Measurements from ENCODE around the gene PTMA.

Gene PTMA

DNA sequence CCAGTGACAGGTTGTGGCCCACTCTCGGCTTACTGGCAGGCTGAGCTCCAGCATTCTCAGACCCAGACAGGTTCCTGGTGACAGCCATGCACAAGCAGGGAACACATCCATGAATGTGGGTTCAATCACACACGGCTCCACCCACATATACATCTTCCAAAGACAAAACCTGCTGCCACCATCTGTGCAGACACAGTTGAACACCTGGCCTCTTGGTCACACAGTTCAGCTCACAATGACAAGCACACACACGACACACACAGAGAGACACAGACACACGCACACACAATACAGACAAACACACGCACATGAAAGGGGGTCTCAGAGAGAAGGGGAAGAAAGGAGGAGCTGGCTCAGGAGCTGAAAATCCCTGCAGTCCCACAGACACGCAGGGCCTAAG is 32.1 kb upstream of the PTMA start:
- no peak for DNase-seq (ENCODE audit: low spot score)

DNA sequence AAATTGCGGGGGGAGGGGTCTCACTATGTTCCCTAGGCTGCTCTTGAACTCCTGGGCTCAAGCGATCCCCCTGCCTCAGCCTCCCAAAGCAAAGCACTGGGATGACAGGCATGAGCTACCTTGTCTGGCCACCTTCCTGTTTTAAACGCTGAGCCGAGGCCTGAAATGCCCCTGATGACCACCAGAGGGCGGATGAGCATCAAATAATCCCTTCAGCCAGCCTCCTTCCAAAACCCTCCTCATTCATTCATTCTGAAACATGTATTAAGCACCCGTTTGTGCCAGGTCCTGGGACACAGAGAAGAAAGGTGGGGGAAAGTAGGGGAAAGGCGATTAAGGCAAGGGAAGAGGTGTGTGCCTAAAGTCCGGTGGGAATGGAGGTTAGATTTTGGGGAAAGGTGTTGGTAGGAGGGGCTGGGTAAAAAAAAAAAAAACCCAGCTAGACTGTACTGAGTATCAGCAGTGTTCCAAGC is 30.7 kb upstream of the PTMA start:
- peak; percentile 82 for DNase-seq (ENCODE audit: low spot score)

DNA sequence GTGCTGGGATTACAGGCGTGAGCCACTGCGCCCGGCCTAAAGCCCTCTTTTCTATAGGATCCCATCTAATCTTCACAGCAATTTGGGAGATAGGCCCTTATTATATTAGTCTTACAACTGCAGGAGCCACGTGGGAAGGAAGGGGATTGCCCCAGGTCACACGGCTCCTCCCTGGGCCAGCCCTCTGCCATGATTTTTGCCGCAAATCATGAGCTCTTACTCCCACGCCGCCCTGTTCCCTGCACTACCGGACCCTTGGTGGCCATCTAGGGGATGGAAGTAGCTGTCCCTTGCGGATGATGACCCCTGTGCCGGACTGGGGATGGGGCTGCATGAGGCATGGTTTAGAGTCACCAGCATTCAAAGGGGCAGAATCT is 28.4 kb upstream of the PTMA start:
- DNase-seq (ENCODE audit: low spot score): no peak

DNA sequence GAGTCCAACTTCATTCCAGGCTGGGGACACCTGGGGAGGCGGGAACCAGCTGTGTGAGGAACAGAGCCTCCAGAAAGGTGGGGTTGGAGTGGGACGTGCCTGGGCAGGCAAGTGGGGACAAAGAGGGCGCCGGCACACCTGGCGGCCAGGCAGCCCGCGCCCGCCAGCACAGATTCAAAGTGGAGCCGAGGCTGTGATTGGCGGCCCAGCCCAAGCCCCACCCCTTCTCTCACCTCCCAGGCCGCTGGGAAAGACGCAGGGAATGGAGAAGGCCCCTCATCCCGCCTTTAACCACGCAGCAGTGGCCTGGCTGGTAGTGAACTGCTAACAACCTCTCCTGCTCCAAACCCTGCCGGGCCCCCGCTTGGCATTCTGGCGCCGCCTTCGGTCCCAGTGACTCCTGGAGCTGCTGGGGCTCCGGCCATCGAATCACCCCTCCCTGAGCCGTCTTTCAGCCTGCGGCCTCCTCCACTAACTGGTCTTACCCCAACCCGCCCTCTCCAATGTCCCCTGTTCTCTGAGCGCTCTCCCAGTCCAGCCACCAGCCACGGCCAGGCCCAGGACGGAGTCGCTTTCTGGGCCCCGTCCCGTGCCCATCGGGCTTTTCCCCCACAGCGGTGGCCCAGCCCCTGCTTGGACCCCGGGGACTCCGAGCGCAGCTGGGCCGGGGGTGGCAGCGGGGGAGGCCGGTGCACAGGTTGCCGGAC is 27.9 kb upstream of the PTMA start:
- DNase-seq (ENCODE audit: low spot score): no peak

DNA sequence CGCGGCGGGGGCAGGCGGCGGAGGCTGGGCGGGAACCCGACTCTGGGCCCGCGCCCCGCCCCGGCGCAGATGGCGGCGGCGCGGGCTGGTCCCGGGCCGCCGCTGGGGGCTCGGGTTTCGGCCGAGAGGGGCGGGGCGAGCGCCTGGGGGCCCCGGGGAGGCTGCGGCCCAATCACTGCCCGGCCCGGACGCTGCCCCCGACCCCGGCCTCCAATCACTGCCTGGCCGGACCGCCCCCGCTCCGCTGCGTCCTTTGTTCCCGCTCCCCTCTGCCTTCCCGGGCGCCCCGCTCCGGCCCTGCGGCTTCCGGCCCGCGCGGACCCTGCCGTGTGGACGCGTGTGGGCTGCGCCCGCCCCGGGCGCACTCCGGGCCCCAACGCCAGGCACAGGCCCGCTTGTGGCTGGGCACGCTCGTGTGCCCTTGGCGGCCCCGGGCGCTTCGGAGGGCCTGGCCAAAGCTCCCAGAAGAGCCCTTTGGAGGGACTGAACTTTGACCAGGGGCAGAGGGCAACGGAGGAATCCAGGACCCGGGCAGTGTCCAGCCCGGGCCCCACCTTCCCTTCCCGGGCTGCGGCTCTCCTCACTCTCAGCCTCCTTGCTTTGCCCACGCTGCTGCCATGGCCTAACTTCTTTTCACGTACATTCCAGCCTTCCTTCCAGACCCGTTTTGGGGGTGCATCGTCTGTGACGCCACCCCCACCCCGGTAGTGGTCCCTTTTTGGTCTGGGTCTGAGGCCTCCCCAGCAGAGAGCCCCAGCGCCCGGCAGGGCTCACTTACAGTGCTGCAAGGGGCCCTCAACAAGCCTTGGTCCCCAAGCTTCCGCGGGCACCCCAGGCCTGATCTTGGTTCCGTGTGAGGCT is 27.1 kb upstream of the PTMA start:
- no peak for DNase-seq (ENCODE audit: low spot score)

DNA sequence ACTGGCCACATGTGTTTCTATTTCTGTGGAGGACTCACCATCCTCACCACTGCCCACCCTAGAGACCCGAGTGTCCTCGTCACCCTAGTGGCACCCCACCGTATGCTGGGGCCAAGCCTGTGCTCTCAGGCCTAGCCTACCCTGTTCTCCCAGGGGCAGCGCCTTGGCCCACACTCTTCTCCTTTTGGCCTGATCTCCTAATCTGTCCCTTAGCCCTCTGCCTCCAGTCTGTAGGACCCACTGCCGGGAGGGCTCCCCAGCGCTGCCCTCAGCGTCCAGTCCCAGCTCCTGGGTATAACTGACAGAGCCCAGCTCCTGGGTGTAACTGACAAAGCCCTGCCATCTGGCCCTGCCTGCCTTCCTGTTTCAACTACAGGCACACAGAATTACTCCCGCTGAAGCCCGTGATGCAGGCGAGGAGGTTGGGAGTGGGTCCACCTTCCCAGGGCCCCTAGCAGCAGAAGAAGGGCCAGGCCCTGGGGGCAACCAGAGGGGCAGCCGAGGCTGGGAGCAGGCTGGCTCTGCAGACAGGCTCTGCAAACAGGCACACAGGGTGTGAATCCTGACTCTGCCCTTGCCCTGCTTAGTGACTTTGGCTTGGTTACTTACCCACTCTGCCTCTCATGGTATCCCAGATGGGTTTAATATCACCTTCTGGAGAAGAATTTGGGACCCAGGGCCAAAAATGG is 25.6 kb upstream of the PTMA start:
- no peak for DNase-seq (ENCODE audit: low spot score)

DNA sequence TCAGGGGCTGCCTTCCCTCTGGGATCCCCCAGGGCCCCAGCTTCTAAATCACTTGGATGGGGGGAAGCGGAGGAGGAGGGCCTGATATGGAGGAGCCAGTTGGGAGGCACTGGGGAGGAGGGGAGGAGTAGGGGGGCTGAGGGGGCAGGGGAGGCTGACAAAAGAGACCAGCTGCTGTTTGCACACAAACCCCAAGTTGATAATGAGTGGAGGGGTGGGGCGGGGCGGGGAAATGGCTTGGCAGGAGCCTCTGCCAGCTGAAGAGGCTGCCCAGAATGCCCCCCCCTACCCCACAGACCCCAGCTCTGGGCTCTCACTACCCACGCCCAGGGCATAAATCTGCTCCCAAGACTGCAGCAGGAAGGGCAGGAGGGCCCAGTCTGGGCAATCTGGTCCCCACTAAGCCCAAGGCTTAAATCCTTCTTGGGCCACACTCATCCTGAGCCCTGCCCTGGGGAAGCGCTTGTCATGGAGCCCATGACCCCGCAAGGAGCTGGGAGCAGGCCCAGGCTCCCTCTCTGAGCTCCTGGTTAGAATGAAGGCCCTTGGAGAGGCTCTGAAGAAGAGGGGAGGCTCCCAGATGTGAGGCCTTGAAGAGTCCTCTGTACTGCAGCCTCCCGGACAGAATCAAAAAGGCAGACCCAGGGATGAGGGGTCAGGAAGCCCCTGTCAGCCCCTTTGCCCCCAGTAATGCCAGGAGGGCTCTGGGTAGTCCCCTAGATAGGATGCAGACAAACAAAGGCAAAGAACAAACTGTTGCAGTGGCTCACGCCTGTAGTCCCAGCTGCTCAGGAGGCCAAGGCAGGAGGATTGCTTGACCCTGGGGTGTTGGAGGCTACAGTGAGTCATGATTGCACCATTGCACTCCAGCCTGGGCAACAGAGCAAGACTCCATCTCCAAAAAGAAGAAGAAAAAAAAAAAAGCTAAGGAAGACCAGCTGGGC is 24.8 kb upstream of the PTMA start:
- DNase-seq (ENCODE audit: low spot score): no peak

DNA sequence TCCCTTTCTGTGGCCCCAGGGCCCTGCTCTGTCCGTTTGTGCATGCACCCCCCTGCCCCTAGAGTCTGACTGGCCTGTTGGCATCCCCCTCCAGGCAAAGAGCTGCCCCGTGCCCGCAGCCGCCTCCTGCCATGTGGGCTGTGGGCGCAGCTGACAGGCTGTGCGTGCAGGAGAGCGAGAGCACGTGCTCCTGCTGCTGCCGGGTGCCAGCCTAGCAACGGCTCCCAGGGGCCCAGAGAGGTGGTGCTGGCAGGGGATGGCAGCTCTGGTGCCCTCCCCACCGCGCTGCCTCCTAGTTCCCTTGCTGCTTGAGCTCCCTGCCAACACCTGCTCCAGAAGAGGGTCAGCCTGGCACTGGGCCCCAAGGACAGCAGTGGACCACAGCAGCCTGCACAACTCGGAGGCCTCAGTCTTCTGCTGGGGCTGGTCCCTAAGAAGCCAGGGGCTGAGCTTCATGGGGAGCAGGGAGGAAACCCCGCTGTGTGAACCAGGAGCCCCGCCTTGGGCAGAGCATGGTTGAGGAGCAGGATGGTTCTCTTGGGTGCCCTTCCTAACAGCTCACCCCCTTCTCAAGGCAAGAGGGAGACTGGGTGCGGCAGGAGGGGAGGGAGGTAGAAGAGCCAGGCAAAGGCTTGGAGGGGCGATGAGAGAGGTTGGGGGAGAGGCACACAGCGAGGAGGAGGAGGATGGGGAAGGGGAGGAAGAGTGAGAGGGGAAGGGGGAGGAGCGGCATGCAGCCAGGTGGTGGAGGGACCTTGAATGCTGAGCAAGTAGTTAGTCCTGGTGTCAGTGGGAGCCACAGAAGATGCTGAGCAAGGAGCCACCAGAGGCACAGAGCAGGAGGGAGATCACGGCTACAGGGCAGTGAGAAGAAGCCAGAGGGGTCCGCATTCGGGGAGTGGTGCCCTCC is 23.8 kb upstream of the PTMA start:
- DNase-seq (ENCODE audit: low spot score): no peak

DNA sequence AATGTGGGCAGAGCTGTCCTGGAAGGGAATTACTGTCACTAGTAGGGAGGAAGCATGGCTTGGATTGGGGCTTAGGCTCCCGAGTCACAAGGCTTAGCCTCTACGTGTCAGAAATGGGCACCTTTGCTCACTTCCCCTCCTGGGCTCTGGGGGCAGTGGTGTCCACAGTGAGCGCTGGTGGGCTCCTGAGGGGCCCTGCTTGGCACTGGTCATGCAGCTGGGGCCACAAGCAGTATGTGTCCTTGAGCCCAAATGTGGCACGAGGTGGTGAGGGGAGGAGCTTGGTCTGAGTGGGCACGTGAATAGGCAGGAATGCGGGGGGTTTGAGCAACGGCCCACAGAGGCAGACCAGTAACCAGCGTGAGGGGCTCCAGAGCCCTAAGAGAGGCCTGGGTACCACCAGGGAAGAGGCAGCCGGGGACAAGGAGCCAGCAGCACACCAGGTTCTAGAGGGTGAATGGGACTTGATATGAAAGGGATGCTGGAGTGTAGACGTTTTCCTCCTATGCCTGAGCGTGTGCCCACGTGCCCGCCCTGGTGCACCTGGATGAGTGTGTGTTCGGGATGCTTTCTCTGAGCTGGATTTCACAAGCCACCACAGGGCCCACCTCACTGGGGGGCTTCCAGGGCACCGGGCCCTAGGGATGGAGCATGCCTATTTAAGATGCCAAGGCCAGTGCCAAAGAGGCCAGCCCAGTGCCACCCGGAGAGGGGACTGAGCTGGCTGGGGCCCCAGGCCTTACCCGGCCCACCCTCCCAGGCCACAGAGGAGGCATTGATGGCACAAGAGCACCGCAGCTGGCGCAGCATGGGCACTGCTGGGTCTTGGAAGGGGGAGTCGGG is 22.8 kb upstream of the PTMA start:
- DNase-seq (ENCODE audit: low spot score): no peak

DNA sequence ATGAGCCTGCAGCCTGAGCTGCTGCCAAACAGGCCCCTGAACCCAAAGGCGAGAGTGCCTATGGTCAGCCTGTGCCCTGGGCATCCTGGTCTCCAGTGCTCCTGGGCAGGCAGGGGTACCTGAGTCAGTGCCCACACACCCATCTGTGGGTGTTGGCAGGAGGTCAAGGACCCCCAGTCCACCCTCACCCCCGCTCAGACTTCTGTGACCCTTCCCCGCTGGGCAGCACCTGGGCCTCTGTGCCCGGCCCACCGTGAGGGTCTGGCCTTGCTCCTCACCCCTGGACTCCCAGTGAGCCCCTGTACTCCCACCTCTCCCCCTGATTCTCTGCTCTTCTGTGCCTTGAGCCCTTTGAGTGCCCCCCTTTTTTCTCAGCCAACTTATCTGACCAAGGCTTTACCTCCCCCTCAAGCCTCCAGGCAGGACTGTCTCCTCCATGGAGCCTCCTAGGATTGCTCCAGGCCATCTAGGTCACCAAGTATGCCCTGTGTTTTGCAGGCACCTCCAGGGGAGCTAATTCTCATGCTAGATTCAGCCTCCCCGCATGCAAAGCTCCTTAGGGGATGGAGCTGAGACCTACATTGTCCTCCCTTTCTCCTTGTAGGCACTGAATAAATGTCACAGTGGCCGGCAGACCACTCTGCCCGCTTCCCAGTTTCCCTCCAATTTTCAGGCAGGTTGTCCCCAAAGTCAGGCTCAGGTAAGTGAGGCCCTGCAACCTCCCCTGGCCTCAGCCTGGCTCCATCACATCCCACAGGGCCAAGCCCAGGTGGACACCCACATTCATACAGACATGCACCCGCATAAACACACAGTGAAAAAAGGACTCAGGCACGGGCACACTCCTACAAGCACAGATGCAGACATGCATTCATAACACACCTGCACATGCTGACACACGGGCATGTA is 21.9 kb upstream of the PTMA start:
- no peak for DNase-seq (ENCODE audit: low spot score)

DNA sequence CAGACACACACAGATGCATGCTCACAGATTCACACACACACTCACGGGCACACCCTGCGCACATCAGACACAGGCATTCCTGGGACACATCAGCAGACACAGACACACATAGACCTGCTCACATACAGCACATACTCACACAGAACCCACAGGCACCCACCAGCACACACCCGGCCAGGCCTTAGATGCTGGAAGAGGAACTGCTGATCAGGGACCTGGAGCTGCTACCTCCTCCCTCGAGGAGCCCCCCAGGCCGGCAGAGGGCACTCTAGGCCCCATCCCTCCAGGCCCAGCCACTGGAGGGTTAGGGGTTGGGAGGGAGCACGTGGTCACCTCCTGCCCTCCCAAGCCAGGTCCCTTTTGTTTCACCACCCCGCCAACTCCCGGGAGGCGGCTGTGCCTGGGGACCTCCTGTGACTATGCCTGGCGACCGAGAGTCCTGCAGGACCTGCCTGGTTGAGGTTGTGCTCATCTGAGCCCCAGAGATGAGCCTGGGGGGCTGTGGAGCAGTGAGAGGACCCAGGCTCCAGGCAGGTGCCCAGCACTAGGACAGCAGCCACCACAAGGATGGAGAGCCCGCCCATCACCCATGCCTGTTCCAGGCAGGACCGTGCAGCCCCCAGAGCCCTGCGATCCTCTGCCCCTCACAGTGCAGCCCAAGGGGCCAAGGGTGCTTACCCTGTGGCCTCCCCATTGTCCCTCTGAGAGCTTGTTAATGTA is 21.0 kb upstream of the PTMA start:
- DNase-seq (ENCODE audit: low spot score): peak; percentile 67

DNA sequence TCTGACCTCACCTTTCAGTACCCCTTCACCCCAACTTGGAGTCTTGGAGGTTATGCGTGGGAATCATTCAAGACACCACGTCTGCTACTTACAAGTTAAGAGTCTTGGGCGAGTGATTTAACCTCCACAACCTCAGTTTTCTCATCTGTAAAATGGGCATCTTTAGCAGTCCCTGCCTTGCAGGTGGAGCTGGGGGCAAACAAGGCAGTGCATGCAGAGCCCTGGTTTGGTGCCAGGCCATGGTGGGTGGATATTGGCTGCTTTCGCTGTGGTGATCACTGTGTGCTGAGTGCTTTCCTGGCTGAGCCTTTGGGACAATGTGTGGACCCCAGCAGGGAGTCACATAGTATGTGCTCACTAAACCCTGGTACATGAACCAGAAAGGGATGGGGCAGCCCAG is 20.4 kb upstream of the PTMA start:
- DNase-seq (ENCODE audit: low spot score): no peak

DNA sequence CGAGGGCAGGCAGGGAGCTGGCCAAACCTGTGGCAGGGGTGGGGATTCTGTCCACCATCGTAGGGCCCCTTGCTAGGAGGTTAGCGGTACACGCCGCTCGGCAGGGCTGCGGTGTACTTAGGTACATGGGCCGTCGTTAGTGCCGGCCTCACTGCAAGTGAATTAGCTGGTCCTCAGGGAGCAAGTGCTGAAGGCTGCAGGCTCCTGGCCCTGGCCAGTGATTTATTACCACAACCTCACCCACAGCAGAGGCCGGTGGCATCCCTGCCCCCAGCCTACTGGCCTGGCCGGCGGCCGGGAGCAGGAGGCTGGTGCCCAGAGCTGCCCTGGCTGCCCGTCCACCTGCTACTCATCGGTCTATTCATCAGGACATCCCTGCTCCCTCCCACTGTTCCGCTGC is 19.6 kb upstream of the PTMA start:
- DNase-seq (ENCODE audit: low spot score): no peak

DNA sequence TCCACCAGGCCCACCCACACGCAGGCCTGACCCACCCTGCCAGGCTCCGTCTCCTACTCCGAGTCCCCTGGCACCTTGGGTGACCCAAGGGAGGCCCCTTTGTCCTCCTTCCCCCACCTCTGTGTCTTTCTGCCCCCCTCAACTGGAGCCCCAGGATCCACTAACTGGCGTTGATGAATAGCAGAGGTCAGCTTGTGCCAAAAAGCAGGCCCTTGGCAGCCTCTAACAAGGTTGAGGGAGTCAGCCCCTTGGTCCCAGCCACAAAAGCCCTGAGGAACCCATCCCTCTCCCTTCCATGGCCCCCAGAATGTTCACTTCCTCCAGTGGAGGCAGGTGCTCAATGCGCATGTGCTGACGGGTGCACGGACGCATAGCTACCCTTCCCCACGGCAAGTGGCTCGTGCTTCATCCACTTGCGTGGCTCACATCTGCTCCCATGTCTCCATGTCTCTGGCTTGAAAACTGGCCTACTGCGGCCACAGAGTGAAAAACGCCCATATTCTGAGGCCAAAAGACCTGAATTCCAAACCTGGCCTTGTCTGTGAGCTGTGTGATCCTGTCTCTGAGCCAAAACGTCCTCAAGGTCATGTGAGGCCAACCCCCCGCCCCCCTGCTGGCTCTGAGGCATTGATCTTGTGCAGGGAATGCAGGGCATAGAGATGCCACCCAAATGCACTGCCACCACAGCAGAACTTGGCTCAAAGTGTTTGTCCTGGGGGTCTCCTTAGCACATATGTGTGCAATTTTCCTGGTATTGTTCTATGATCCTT is 19.0 kb upstream of the PTMA start:
- no peak for DNase-seq (ENCODE audit: low spot score)

DNA sequence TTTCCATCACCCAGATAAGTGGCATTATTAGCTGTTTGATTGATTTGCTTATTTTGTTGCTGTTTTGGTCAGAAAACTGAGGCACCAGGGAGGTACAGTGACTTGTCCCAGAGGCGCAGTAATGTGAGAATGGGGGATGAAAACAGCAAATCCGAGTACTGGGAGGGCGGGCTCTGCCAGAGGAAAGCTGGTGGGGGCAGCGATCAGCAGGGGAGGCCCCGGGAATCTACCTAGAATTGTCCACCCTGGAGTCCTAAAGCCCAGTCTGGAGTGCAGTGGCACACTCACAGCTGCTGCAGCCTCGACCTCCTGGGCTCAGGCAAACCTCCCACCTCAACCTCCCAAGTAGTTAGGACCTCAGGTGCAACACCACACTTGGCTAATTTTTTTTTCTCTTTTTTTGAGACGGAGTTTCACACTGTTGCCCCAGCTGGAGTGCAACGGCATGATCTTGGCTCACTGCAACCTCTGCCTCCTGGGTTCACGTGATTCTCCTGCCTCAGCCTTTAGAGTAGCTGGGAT is 17.0 kb upstream of the PTMA start:
- no peak for DNase-seq (ENCODE audit: low spot score)

DNA sequence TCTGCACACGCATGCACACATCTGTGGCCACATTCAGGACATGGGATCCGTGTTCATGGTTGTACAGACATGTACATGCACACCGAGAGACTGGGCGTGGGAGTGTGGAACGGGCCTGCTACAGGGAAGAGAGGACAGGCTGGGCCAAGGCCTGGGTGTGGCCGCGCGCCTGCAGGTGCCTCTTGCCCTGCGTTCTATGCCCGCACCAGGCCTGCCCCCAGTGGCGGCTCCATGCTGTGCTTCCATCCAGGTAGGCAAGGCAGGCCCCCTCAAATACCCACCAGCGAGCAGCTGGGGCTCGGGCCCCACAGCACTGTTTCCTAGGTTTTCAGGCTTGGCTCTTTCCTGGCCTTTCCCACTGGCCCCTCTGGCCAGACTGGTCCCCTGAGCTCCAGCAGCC is 15.5 kb upstream of the PTMA start:
- DNase-seq (ENCODE audit: low spot score): no peak

DNA sequence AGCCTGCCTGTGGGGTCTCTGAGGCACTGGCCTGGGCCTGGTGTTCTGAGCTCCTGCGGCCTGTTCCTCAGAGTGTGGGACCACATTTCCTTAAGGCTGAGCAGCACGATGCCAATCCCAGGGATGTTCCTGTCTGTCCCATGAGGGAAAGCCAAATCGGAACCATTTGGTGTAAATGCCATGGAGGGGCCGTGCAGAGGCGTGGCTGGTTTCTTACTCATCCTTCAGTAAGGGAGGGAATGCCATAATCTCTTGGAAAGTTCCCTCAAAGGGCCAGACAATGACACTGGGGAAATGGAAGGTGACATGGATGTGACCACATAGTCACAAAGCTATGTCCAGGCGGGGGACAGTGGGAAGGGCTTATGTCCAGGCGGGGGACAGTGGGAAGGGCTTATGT is 14.4 kb upstream of the PTMA start:
- DNase-seq (ENCODE audit: low spot score): no peak

All from CD4-positive, alpha-beta T cell treated with Interleukin-6 at 100 ng/mL for 8 hours (primary cell).